Skin of body (tissue), 2 donors: ENCODE measurements around the gene IL34. TPM values are rescaled to one million over a fixed set of nuclear protein-coding genes. Genes with fewer than 3 reads are reported as not detected.
"Not testable (repeated sequence)": the region's sequence is repeated elsewhere in the genome, so short reads cannot be mapped to it uniquely, and the experiment has no call there.

Experiments
- DNase-seq: peaks from one replicate; lab custom pipeline; 2025; lab: John Stamatoyannopoulos, UW
- total RNA-seq: library from RNA; depleted of rRNA; stranded (reverse); fragments of >200 nt; gene quantifications from one replicate; pipeline ENCODE4 v1.2.3, GENCODE V29; 2014

The IL34 gene
- total RNA-seq, result 10.2 TPM

GRCh38 chr16:70646260-70647241, at the start of gene IL34:
Gene IL34 (plus strand): TSS chr16:70646559. CDS start chr16:70646948, 389 bp downstream.
- no peak for DNase-seq

DNA sequence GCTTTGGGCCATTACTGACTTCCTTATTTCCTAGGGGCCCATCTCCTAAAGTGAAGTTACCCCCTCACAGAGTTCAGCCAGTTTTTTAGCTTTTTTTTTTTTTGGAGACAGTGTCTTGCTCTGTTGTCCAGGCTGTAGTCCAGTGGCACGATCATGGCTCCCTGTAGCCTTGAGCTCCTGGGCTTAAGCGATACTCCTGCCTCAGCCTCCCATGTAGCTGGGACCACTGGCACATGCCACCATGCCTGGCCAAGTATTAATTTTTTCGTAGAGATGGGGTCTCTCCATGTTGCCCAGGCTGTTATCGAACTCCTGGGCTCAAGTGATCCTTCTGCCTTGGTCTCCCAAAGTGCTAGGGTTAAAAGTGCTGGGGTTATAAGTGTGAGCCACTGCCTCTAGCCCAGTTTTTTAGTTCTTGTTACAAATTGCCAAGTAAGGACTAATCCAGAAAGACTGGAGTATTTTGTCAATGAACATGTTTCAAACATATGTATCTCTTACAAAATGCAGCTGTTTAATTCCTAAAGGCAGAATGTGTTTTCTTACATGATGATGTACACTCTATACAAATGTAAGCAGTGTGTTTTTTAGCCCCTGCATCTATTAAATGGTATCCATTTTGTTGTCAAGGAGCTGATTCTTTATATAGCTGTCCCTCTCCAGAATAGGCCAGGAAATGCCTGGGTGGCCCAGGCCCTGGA, 49.1 kb upstream of the IL34 start:
- peak; percentile 91 for DNase-seq

DNA sequence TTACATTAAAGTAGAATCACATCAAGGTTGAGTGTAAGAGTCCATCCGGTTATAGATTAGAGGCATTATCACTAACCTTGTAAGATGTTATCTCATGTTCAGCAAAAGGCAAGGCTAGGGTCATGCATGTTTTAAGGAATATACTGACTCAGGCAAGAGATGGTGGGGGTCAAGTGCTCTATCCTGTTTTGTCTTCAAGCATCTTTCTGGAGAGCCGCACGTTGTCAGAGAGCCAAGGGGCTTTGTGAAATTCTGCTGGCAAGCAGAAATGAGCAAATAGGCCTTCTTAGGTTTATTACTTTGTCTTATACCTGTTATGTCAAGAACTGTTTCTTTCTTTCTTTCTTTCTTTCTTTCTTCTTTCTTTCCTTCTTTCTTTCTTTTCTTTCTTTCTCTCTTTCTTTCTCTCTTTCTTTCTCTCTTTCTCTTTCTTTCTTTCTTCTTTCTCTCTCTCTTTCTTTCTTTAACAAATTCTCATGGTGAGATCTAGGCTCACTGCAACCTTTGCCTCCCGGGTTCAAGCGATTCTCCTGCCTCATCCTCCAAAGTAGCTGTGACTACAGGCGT, 47.3 kb upstream of the IL34 start:
- no peak for DNase-seq

GRCh38 chr16:70600730-70601129, 45.6 kb upstream of the IL34 start:
- no peak for DNase-seq

DNA sequence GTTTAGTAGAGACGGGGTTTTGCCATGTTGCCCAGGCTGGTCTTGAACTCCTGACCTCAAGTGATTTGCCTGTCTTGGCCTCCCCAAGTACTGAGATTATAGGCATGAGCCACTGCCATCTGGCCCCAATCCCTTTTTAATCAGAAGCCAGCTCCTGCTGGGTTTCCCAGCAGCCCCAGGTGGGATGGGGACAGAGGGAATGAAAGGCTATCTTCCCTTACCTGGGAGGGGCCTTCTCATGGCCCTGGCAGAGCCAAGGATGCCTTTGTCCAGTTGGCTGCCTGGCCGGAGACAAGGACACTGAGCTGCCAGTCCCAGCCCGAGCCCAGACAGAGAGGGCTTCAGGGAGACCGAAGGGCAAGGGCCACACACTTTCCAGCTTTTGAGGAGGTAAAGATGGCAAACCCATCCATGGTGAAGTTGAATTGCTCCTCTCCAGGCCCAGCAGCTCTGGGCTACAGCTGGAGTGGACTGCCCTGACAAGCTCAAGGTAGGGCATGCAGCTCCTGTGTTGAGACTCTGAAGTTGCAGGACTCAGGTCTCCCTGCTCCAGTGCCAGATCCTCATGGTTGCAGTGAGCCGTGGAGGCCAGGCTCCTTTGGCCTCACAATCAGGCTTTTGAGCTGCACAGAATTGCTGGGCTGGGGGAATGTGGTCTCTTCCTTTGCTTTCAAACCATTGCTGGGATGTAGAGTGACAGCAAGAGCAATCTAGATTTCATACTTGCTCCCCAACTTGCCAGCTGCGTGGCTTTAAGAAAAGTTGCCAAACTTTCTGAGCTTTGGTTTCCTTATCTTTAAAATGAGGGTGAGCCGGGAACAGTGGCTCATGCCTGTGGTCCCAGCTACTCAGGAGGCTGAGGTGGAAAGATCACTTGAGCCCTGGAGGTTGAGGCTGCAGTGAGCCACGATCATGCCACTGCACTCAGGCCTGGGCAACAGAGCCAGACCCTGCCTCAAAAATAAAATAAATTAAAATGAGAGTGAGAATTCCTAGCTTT, 44.5 kb upstream of the IL34 start:
- no peak for DNase-seq

DNA sequence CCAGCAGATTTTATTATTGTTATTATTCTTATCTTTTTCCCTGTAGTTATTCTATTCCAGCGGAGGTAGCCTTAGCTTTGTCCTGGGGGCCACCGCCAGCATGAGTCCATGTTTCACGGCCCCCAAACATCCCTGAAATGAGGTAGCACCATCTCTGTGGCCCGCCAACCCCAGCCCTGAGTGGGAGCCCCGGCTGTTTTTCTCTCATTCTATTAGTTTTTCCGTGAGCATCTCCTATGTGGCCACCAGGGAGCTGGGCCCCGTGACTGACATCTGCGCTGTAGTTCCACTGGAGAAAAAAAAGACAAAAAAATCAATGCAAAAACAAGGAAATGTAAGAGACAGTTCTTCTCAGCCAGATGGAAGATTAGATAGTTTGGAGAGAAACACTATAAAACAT, 43.5 kb upstream of the IL34 start:
- no peak for DNase-seq

GRCh38 chr16:70604407-70605282, 41.7 kb upstream of the IL34 start:
- no peak for DNase-seq

DNA sequence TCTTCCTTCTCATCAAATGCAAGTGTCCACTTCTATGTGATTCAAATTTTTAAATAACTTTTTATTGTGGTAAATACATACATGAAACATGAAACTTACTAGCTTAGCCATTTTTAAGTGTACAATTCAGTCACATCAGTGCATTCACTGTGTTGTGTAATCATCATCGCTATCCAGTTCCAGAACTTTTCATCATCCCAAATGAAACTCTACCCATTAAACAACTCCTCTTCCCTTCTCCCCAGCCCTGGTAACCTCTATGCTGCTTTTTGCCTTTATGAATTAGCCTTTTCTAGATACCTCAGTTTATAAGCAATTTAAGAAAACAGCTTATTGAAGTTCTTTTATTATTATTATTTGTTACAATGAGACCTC, 41.1 kb upstream of the IL34 start:
- DNase-seq, result no peak

DNA sequence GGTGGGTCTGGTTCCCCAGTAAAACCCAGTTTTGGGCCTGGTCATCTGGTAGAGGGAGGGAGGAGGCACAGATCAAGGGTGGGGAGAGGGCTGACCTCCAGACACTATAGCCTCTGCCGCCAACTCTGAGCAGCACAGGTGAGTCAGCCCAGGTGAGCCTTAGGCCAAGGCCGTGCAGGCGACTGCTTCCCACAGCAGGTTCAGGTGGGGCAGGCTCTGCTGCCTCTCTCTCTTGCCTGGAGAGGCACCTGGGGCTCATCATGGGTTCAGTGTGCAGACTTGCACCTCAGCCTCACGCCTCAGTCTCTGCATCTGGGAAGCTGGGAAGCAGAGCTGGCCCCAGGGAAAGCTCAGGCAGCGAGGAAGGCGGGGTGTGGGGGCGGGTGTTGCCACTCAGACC, 37.8 kb upstream of the IL34 start:
- no peak for DNase-seq

DNA sequence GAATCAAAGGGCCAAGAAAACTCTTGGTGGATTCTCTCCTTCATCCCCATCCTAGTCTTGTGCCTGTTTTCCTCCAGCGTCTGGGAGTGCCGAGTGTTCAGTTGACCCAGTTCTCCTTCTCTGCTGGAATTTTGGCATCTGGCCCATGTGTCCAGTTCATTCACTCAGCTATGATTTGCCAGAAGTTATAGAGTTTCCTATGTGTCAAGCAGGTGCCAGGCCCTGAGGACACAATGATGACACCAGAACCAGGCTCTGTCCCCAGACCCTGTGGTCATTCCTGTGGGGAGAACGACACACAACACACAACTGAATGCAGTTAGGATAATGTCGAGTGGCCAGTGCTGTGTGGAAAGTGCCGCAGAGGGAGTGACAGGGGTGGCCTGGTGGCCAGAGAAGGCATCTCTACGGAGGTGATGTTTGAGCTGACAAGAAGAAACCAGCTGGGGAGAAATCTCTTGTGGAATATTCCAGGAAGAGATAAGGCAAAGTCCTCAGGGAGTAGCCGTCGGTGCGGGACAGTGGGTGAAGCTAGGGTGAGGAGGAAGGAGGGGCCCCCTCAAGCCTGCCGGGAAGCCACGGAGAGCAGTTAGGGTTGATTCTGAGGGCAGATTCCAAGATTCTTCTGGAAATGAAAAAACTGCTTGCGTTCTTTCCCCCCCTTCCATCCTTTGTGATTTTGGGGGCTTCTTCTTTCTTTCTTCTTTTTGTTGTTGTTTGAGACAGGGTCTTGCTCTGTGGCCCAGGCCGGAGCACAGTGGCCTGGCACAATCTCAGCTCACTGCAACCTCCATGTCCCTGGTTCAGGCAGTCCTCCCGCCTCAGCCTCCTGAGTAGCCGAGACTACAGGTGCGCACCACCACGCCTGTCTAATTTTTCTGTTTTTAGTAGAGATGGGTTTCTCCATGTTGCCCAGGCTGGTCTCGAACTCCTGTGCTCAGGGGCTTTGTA, 35.8 kb upstream of the IL34 start:
- DNase-seq, result no peak

- no peak for DNase-seq
Measured at GRCh38 chr16:70611224-70611598, 35.1 kb upstream of the IL34 start.

GRCh38 chr16:70611785-70612303, 34.5 kb upstream of the IL34 start:
- no peak for DNase-seq

DNA sequence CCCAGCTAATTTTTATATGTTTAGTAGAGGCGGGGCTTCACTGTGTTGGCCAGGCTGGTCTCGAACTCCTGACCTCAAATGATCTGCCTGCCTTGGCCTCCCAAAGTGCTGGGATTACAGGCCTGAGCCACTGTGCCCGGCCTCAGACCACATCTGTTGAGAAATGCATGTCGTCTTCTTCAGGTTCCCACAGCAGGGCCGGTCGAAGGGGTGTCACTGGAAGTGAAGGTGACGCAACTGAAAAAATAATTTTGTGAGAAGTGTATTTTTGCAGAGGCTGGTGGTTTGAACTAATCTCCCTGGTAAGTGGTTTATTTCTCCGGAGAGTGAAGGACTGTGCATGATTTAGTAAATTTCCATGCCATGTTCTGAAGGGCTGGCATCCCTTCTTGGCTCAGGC, 33.4 kb upstream of the IL34 start:
- DNase-seq, result no peak

- no peak for DNase-seq
Measured at GRCh38 chr16:70614208-70614951, 32.0 kb upstream of the IL34 start.

DNA sequence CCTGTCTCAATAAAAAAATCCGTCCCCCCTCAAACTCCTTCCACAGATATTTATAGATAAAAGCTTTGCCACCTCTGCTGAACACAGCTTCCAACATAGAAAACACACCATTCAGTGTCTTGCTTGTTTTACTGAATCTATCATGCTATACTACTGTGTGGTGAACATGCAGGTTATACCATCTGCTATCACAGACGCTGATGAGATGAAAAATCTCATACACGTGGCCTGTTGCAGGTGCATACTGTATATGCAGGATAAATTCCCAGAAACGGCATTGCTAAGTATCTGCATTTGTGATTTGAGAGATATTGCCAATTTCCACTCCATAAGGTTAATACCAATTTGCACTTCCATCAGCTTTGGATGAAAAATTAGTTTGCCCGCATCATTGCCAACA, 30.4 kb upstream of the IL34 start:
- DNase-seq, result no peak

- DNase-seq, result not testable (repeated sequence)
Measured at GRCh38 chr16:70621864-70622263, 24.5 kb upstream of the IL34 start.

DNA sequence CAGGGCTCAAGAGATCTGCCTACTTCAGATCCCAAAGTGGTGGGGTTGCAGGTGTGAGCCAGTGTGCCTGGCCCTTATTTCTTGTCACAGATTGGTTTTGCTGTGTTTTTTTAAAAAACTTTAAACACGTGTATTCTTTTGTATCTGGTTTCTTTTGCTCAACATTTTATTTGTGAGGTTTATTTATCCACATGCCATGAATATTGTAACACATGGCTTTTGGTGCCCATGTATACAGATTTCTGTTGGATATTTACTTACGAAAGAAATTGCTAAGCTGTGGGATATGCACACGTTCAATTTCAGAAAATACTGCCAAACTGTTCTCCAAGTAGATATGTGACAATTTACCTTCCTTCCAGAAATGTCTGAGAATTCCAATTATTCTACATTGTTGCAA, 18.7 kb upstream of the IL34 start:
- no peak for DNase-seq
